Fibroblast of lung (primary cell): ENCODE measurements around the gene PANK4.

Experiments used
- CTCF ChIP-seq, 2 donors: IDR thresholded peaks in 1 of 2; conservative IDR thresholded peaks in 1 of 2; 1 replicate in 1 of 2; 2 replicates in 1 of 2; pipeline ENCODE4 v1.5.1; 2011 to 2012; ENCODE audit warnings: low read length in 2 of 2, control low read depth in 1 of 2, inconsistent platforms in 1 of 2, low read depth in 1 of 2, mild to moderate bottlenecking in 1 of 2
- EZH2 ChIP-seq: IDR thresholded peaks from 2 replicates; pipeline ENCODE4 v1.5.1; 2012; ENCODE audit warnings: low read length, control low read depth, mild to moderate bottlenecking; ENCODE audit errors: missing control alignments

GRCh38 chr1:2481885-2482284 lies 44.5 kb downstream of the PANK4 start:
- TF ChIP-seq CTCF (conservative IDR thresholded peaks at IDR 0.05 in 1 of 2, IDR thresholded peaks at IDR 0.05 in 1 of 2; ENCODE audit: low read depth in 1 of 2, low read length in 2 of 2) (no peak), EZH2 (no peak)
